Transverse colon (tissue), 4 donors: ENCODE results near the gene HSH2D. TPM values are rescaled to one million over a fixed set of nuclear protein-coding genes. Genes with fewer than 3 reads are reported as not detected.

Experiments
- DNase-seq: peaks from one replicate; pipeline ENCODE4 v3.0.0-alpha.2; 2019
- H3K27ac ChIP-seq, 4 donors: fragments of 200-600 bp; sonication (generic); 2 replicates each; pipeline ENCODE4 v1.5.1; 2016 to 2018; ENCODE audit warnings: inconsistent platforms in 4 of 4
- H3K27me3 ChIP-seq: fragments of 200-600 bp; sonication (generic); 2 replicates; pipeline ENCODE4 v1.5.1; 2017; ENCODE audit warnings: inconsistent platforms
- H3K36me3 ChIP-seq, 4 donors: fragments of 200-600 bp; sonication (generic); 2 replicates each; pipeline ENCODE4 v1.5.1; 2017 to 2019; ENCODE audit warnings: inconsistent platforms in 4 of 4
- H3K4me1 ChIP-seq, 4 donors: fragments of 200-600 bp; sonication (generic); 2 replicates each; pipeline ENCODE4 v1.5.1; 2017 to 2020; ENCODE audit warnings: inconsistent platforms in 4 of 4
- H3K4me3 ChIP-seq, 4 donors: fragments of 200-600 bp; sonication (generic); 1 replicate in 1 of 4; 2 replicates in 3 of 4; pipeline versions ENCODE4 v1.5.1 to v1.6.1; 2017 to 2019; ENCODE audit warnings: inconsistent platforms in 4 of 4
- H3K9me3 ChIP-seq, 2 donors: fragments of 200-600 bp; sonication (generic); 2 replicates each; pipeline ENCODE4 v1.5.1; 2017 to 2019; ENCODE audit warnings: inconsistent platforms in 2 of 2
- EP300 ChIP-seq: sonication (generic); formaldehyde crosslinking; IDR thresholded peaks from one replicate; pipeline ENCODE4 v1.6.1; 2017; ENCODE audit warnings: antibody characterized with exemption, low read depth
- POLR2AphosphoS5 ChIP-seq, 3 donors: sonication (generic); formaldehyde crosslinking; IDR thresholded peaks; one replicate each; pipeline ENCODE4 v1.6.1; 2016; ENCODE audit warnings: antibody characterized with exemption in 3 of 3
- WGBS, 2 donors: methylation state at CpG; one replicate each; pipeline ENCODE4 v1.1.5; 2018; ENCODE audit warnings: low coverage in 1 of 2; 5-methylcytosine and 5-hydroxymethylcytosine counted together
- in situ Hi-C, 4 donors: fragments of 200-750 bp; cut with MboI; loops; one replicate each; pipeline versions ENCODE4 v1.15.0 to v1.15.1; 2017; ENCODE audit warnings: low sequenced_read_pairs in 3 of 4, low pct_ligation_motif_present in 1 of 4, low pct_unique_long_range_greater_than_20kb in 1 of 4
- intact Hi-C: fragments of 100-400 bp; cut with DNase I; formaldehyde crosslinking; loops from one replicate; pipeline ENCODE4 v1.15.1; 2023; ENCODE audit warnings: low total_unique reads
- small RNA-seq, 4 donors: library from RNA; depleted of rRNA; stranded (forward); fragments of <200 nt; gene quantifications; one replicate each; pipeline ENCODE3, GENCODE V24; 2016
- total RNA-seq, 4 donors: library from RNA; depleted of rRNA; stranded (reverse); fragments of >200 nt; gene quantifications; one replicate each; pipeline ENCODE4 v1.1.0, GENCODE V29; 2016
- TF ChIP-seq, protein P1 (sequence below), 5 experiments: fragments of 200-600 bp in 3 of 5; fragments of 450-650 bp in 2 of 5; sonication (generic) in 3 of 5; IDR thresholded peaks; 1 replicate in 2 of 5; 2 replicates in 3 of 5; pipeline ENCODE4 v1.5.1; 2016 to 2017; ENCODE audit warnings: antibody characterized with exemption in 5 of 5, inconsistent platforms in 3 of 5, mild to moderate bottlenecking in 2 of 5, moderate library complexity in 1 of 5

HSH2D gene
- total RNA-seq, 4 donors from 2014 or later, result 17.6 to 55.4 (median 30.8) TPM

GRCh38 chr19:16207490-16208025 is 64.1 kb downstream of the HSH2D start:
- H3K36me3 ChIP-seq, result peaks cover 0 to 25% (median 9%) of the 10 kb centered on the region in 4 donors
- intact Hi-C loops, result no loop called here
- in situ Hi-C loops, result no loop called here
- TF ChIP-seq, protein P1, sequence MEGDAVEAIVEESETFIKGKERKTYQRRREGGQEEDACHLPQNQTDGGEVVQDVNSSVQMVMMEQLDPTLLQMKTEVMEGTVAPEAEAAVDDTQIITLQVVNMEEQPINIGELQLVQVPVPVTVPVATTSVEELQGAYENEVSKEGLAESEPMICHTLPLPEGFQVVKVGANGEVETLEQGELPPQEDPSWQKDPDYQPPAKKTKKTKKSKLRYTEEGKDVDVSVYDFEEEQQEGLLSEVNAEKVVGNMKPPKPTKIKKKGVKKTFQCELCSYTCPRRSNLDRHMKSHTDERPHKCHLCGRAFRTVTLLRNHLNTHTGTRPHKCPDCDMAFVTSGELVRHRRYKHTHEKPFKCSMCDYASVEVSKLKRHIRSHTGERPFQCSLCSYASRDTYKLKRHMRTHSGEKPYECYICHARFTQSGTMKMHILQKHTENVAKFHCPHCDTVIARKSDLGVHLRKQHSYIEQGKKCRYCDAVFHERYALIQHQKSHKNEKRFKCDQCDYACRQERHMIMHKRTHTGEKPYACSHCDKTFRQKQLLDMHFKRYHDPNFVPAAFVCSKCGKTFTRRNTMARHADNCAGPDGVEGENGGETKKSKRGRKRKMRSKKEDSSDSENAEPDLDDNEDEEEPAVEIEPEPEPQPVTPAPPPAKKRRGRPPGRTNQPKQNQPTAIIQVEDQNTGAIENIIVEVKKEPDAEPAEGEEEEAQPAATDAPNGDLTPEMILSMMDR (IDR thresholded peaks at IDR 0.05), result no peak
- no peak for TF ChIP-seq EP300
- no peak for TF ChIP-seq POLR2AphosphoS5 (IDR thresholded peaks at IDR 0.05)
- no peaks in the 10 kb centered on the region for H3K27me3 ChIP-seq
- H3K9me3 ChIP-seq, result no peaks in the 10 kb centered on the region
- no peaks in the 10 kb centered on the region for H3K4me1 ChIP-seq
- DNase-seq, result no peak
- no peak overlapping the region for H3K27ac ChIP-seq
- WGBS, 2 donors, result 76 to 89% methylated on average over 2 to 12 of the region's 12 CpGs
- H3K4me3 ChIP-seq, result no peak overlapping the region

Small RNA genes within 50 kb of the gene (small RNA-seq; reads per million reads assigned to genes)
- gene RF00017, result 0 reads per million in 4 donors

Other genes with a start within 250 kb of the HSH2D start
- gene CYP4F2, start 245.6 kb upstream of the HSH2D start, total RNA-seq, result 100 to 1,000 TPM in 1 of 4 donors, 10 to 100 TPM in 3; 24.2 to 166 (median 32.7) TPM
- gene CYP4F11, start 209.2 kb upstream of the HSH2D start, total RNA-seq, result 10 to 100 TPM in 2 of 4 donors, 1 to 10 TPM in 1, not detected in 1; 7.5 to 17.6 (median 10.5) TPM
- not detected for gene OR10H4, start 194.7 kb upstream of the HSH2D start, total RNA-seq
- 100 to 1,000 TPM; 228 to 491 (median 288) TPM for gene TPM4, start 67.2 kb upstream of the HSH2D start, total RNA-seq
- gene RAB8A, start 31.8 kb upstream of the HSH2D start, total RNA-seq, result 100 to 1,000 TPM in 1 of 4 donors, 10 to 100 TPM in 3; 22.3 to 102 (median 67.9) TPM
- not detected for gene CIB3, start 29.8 kb downstream of the HSH2D start, total RNA-seq
- 100 to 1,000 TPM in 1 of 4 donors, 10 to 100 TPM in 3; 73.0 to 106 (median 88.6) TPM for gene FAM32A, start 41.7 kb downstream of the HSH2D start, total RNA-seq
- 10 to 100 TPM; 15.1 to 41.8 (median 35.0) TPM for gene AP1M1, start 54.2 kb downstream of the HSH2D start, total RNA-seq
- gene KLF2, start 181.1 kb downstream of the HSH2D start, total RNA-seq, result 10 to 100 TPM; 19.9 to 74.4 (median 48.9) TPM